SK-N-SH (cell line): ENCODE data around the gene FMN1. TPM values are rescaled to one million over a fixed set of nuclear protein-coding genes. Genes with fewer than 3 reads are reported as not detected.

ENCODE experiments used
- CTCF ChIA-PET: fragments of 300-600, 350-600 bp; formaldehyde crosslinking; extraction: SDS; loops from one replicate; lab custom pipeline; 2021; lab: Yijun Ruan, JAX
- POLR2A ChIA-PET: fragments of 350-600 bp; sonication (Branson Sonifier 250); formaldehyde crosslinking; extraction: SDS; loops from one replicate; lab custom pipeline; 2020; ENCODE audit warnings: antibody characterized with exemption, inconsistent platforms; lab: Yijun Ruan, JAX
- DNase-seq: peaks from one replicate; pipeline ENCODE4 v3.0.0; 2012
- H2AFZ ChIP-seq: fragments of 200-600 bp; sonication (generic); 2 replicates; pipeline ENCODE4 v1.8.1; 2016; ENCODE audit warnings: antibody characterized with exemption, mild to moderate bottlenecking, low read depth
- H3F3A ChIP-seq: fragments of 200-600 bp; sonication (generic); replicated peaks from 2 replicates; pipeline ENCODE3; 2016; ENCODE audit warnings: antibody characterized with exemption, mild to moderate bottlenecking; ENCODE audit not compliant: insufficient read depth
- H3K27ac ChIP-seq, 2 experiments: fragments of 200-500 bp in 1 of 2; fragments of 200-600 bp in 1 of 2; sonication (Bioruptor generic) in 1 of 2; sonication (generic), shearing (Covaris generic) in 1 of 2; 2 replicates each; pipeline versions ENCODE4 v1.5.1 to v1.6.1; 2014 to 2016; ENCODE audit warnings: low read depth in 2 of 2, inconsistent platforms in 1 of 2, low read length in 1 of 2, mild to moderate bottlenecking in 1 of 2, mixed read lengths in 1 of 2
- H3K27me3 ChIP-seq: fragments of 200-600 bp; sonication (generic), shearing (Covaris generic); 2 replicates; pipeline ENCODE4 v1.6.1; 2016; ENCODE audit warnings: mixed run types; ENCODE audit not compliant: insufficient read depth
- H3K36me3 ChIP-seq, 2 experiments: fragments of 200-500 bp in 1 of 2; fragments of 200-600 bp in 1 of 2; sonication (Bioruptor generic) in 1 of 2; sonication (generic) in 1 of 2; replicated peaks in 1 of 2; 2 replicates each; pipeline versions ENCODE3 to v1.5.1; 2014 to 2016; ENCODE audit warnings: low read length in 1 of 2, mild to moderate bottlenecking in 1 of 2; ENCODE audit not compliant: insufficient read depth in 2 of 2, control insufficient read depth in 1 of 2
- H3K4me1 ChIP-seq, 2 experiments: fragments of 200-500 bp in 1 of 2; fragments of 200-600 bp in 1 of 2; sonication (Bioruptor generic) in 1 of 2; sonication (generic), shearing (Covaris generic) in 1 of 2; 2 replicates each; pipeline versions ENCODE4 v1.5.1 to v1.6.1; 2014 to 2016; ENCODE audit warnings: low read depth in 1 of 2, low read length in 1 of 2, mixed run types in 1 of 2; ENCODE audit not compliant: insufficient read depth in 2 of 2, control insufficient read depth in 1 of 2
- H3K4me2 ChIP-seq: fragments of 200-600 bp; sonication (generic), shearing (Covaris generic); 2 replicates; pipeline ENCODE4 v1.6.1; 2017; ENCODE audit warnings: mixed run types
- H3K4me3 ChIP-seq, 2 experiments: fragments of 200-500 bp in 1 of 2; fragments of 200-600 bp in 1 of 2; sonication (Bioruptor generic) in 1 of 2; sonication (generic), shearing (Covaris generic) in 1 of 2; 2 replicates each; pipeline versions ENCODE4 v1.5.1 to v1.8.1; 2014 to 2016; ENCODE audit warnings: low read depth in 2 of 2, inconsistent platforms in 1 of 2, low read length in 1 of 2, mild to moderate bottlenecking in 1 of 2, mixed read lengths in 1 of 2, moderate library complexity in 1 of 2
- H3K79me2 ChIP-seq: fragments of 200-600 bp; sonication (generic); 2 replicates; pipeline ENCODE4 v1.8.1; 2017; ENCODE audit warnings: mild to moderate bottlenecking; ENCODE audit not compliant: insufficient read depth
- H3K9ac ChIP-seq: fragments of 200-600 bp; sonication (generic); 2 replicates; pipeline ENCODE4 v1.6.1; 2017; ENCODE audit warnings: mixed run types
- H3K9me2 ChIP-seq: fragments of 200-600 bp; sonication (generic); 2 replicates; pipeline ENCODE4 v1.6.1; 2017; ENCODE audit warnings: mixed run types
- H3K9me3 ChIP-seq: fragments of 200-600 bp; sonication (generic); 2 replicates; pipeline ENCODE4 v1.6.1; 2017; ENCODE audit warnings: mixed run types, mild to moderate bottlenecking, moderate library complexity
- H4K20me1 ChIP-seq: fragments of 200-600 bp; sonication (generic); 2 replicates; pipeline ENCODE4 v1.6.1; 2017; ENCODE audit warnings: mild to moderate bottlenecking, mixed run types; ENCODE audit not compliant: insufficient read depth
- CHD2 ChIP-seq: fragments of 150-350 bp; IDR thresholded peaks from 2 replicates; pipeline ENCODE4 v1.6.1; 2018; ENCODE audit warnings: low read length; ENCODE audit not compliant: partially characterized antibody
- ELF1 ChIP-seq: IDR thresholded peaks from 2 replicates; pipeline ENCODE4 v1.4.0; 2012
- FOSL2 ChIP-seq: IDR thresholded peaks from 2 replicates; pipeline ENCODE4 v1.4.0; 2012; ENCODE audit warnings: low read depth, mild to moderate bottlenecking, moderate library complexity, borderline replicate concordance
- FOXJ3 ChIP-seq: sonication (generic); formaldehyde crosslinking; IDR thresholded peaks from 2 replicates; pipeline ENCODE4 v1.5.1; 2020; ENCODE audit warnings: mild to moderate bottlenecking, missing genetic modification reagents
- JUND ChIP-seq: IDR thresholded peaks from 2 replicates; pipeline ENCODE4 v1.4.0; 2012
- NFIC ChIP-seq: IDR thresholded peaks from 2 replicates; pipeline ENCODE4 v1.4.0; 2012; ENCODE audit warnings: borderline replicate concordance
- NRF1 ChIP-seq: IDR thresholded peaks from 2 replicates; pipeline ENCODE4 v1.6.1; 2012; ENCODE audit warnings: low read depth, mild to moderate bottlenecking, low read length
- RCOR1 ChIP-seq: fragments of 150-350 bp; IDR thresholded peaks from 2 replicates; pipeline ENCODE4 v1.6.1; 2017; ENCODE audit warnings: antibody characterized with exemption, low read length
- SMC3 ChIP-seq: IDR thresholded peaks from 2 replicates; pipeline ENCODE4 v1.6.1; 2012; ENCODE audit warnings: low read depth, low read length, improper control_type of control experiment
- TAF1 ChIP-seq: IDR thresholded peaks from 2 replicates; pipeline ENCODE4 v1.6.1; 2012; ENCODE audit warnings: low read depth, mild to moderate bottlenecking, low read length, moderate library complexity, borderline replicate concordance
- WGBS: methylation state at CpG from one replicate; pipeline ENCODE4 v1.1.6; 2017; ENCODE audit warnings: low lambda C conversion rate; 5-methylcytosine and 5-hydroxymethylcytosine counted together
- polyA plus RNA-seq, 3 experiments: library from polyadenylated mRNA; depleted of rRNA; stranded (reverse); fragments of >200 nt; gene quantifications; 2 replicates each; pipeline ENCODE4 v1.2.3, GENCODE V29; 2012
- TF ChIP-seq, protein P1 (sequence below): IDR thresholded peaks from 2 replicates; pipeline ENCODE4 v1.4.0; 2012; ENCODE audit warnings: low read depth, borderline replicate concordance
- TF ChIP-seq, protein P2 (sequence below): fragments of 200-600 bp; sonication (generic); IDR thresholded peaks from 2 replicates; pipeline ENCODE4 v1.6.1; 2017; ENCODE audit warnings: antibody characterized with exemption, mild to moderate bottlenecking, moderate library complexity

The FMN1 gene
- polyA plus RNA-seq, 1 of the 3 experiments (the other 2 are of a cell fraction) = 9.1 TPM

DNA sequence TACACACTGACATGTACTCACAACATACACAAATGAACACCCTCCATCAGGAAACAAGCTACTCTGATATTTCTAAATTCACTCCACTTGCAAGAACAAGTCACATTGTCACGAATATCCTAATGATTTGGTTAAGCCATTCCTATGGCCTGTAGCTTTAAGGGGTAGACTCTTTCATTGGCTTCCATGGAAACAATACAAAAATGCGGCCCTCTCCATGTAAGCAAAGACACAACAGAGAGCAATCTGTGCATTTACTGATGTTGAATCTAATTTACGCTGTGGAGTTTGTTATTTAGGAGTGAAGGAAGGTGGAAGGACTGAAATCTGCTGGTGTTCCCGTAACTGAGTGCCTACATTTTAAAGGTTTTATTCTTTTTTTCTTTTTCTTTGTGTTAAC, 114.5 kb downstream of the FMN1 start:
- ChIA-PET CTCF (no interaction called here), POLR2A (no interaction called here)
- Histone ChIP-seq H3K4me2 (no peak overlapping the region), H3K79me2 (peaks cover 95% of the 10 kb centered on the region), H3K9me2 (no peaks in the 10 kb centered on the region), H3K4me3 (no peak overlapping the region), H3K9me3 (no peaks in the 10 kb centered on the region), H3K4me1 (peaks cover 0 to 7% of the 10 kb centered on the region in 2 experiments; a peak in 1 of 4 replicates), H3K27me3 (no peaks in the 10 kb centered on the region), H2AFZ (no peak overlapping the region), H3F3A (peaks cover 19% of the 10 kb centered on the region), H3K27ac (peak overlapping the region in 1 of 2 experiments; percentile 2; a peak in 1 of 4 replicates), H3K36me3 (peaks cover 0 to 76% of the 10 kb centered on the region in 2 experiments), H3K9ac (no peak overlapping the region), H4K20me1 (peaks cover 6% of the 10 kb centered on the region; the same call in 1 of the 2 replicates)
- TF ChIP-seq TAF1 (no peak), FOXJ3 (CRISPR knock-in tag) (no peak), ELF1 (no peak), SMC3 (no peak), NFIC (no peak), FOSL2 (no peak), RCOR1 (no peak)
- TF ChIP-seq, protein P1, sequence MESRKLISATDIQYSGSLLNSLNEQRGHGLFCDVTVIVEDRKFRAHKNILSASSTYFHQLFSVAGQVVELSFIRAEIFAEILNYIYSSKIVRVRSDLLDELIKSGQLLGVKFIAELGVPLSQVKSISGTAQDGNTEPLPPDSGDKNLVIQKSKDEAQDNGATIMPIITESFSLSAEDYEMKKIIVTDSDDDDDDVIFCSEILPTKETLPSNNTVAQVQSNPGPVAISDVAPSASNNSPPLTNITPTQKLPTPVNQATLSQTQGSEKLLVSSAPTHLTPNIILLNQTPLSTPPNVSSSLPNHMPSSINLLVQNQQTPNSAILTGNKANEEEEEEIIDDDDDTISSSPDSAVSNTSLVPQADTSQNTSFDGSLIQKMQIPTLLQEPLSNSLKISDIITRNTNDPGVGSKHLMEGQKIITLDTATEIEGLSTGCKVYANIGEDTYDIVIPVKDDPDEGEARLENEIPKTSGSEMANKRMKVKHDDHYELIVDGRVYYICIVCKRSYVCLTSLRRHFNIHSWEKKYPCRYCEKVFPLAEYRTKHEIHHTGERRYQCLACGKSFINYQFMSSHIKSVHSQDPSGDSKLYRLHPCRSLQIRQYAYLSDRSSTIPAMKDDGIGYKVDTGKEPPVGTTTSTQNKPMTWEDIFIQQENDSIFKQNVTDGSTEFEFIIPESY = no peak
- TF ChIP-seq, protein P2, sequence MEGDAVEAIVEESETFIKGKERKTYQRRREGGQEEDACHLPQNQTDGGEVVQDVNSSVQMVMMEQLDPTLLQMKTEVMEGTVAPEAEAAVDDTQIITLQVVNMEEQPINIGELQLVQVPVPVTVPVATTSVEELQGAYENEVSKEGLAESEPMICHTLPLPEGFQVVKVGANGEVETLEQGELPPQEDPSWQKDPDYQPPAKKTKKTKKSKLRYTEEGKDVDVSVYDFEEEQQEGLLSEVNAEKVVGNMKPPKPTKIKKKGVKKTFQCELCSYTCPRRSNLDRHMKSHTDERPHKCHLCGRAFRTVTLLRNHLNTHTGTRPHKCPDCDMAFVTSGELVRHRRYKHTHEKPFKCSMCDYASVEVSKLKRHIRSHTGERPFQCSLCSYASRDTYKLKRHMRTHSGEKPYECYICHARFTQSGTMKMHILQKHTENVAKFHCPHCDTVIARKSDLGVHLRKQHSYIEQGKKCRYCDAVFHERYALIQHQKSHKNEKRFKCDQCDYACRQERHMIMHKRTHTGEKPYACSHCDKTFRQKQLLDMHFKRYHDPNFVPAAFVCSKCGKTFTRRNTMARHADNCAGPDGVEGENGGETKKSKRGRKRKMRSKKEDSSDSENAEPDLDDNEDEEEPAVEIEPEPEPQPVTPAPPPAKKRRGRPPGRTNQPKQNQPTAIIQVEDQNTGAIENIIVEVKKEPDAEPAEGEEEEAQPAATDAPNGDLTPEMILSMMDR = no peak
- 81% methylated on average over 4 of the region's 4 CpGs for WGBS
- DNase-seq = no peak

DNA sequence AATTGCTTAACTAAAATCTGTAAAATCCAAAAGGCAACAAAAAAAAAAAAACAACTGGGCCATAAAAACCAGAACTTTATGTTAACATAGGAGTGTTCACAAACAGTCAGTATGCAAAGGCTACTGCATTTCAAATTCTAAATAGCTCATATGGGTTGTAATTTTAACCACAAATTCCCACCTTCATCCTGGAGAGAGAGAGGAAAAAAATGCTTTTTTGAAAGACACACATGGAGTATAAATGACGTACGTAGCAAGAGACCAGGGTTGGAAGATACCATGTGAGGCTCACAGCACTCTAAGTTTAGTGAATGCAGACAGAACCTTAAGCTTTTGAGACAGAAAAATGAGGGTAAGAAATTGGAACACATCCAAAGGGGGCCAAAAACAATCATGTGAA, 115.9 kb downstream of the FMN1 start:
- H3K27ac ChIP-seq = no peak overlapping the region
- H3K27me3 ChIP-seq = no peaks in the 10 kb centered on the region
- no peaks in the 10 kb centered on the region for H3K9me3 ChIP-seq
- CTCF ChIA-PET = interaction anchor here (1.2 to 5.9 kb wide), 4 partner anchors 8 to 213 kb away, joined by 3 to 26 read pairs (median 4); no protein-coding TSS in a partner anchor
- no peaks in the 10 kb centered on the region for H3K9me2 ChIP-seq
- peaks cover 0 to 63% of the 10 kb centered on the region in 2 experiments for H3K36me3 ChIP-seq
- H3K4me3 ChIP-seq = no peak overlapping the region
- no peak overlapping the region for H3K4me2 ChIP-seq
- 98% methylated on average over 2 of the region's 2 CpGs for WGBS
- peaks cover 0 to 4% of the 10 kb centered on the region in 2 experiments; a peak in 1 of 4 replicates for H3K4me1 ChIP-seq
- H2AFZ ChIP-seq = no peak overlapping the region
- peaks cover 94% of the 10 kb centered on the region for H3K79me2 ChIP-seq
- no peak for DNase-seq
- H4K20me1 ChIP-seq = peaks cover 13% of the 10 kb centered on the region; the same call in 1 of the 2 replicates
- POLR2A ChIA-PET = no interaction called here
- peaks cover 19% of the 10 kb centered on the region for H3F3A ChIP-seq
- TF ChIP-seq CHD2 = no peak
- TF ChIP-seq NRF1 = no peak
- TF ChIP-seq JUND = no peak
- H3K9ac ChIP-seq = no peak overlapping the region
